Measurements from ENCODE around the gene MED12.

MED12 gene

GRCh38 chrX:71102292-71102691, 16.1 kb upstream of the MED12 start:
- TF ChIP-seq CTCF (IDR thresholded peaks at IDR 0.05), result no peak
- Histone ChIP-seq H3K27ac (no peak overlapping the region), H3K9me3 (no peaks in the 10 kb centered on the region), H3K27me3 (no peaks in the 10 kb centered on the region), H3K4me3 (no peak overlapping the region), H3K4me1 (peaks cover 0 to 12% (median 4%) of the 10 kb centered on the region in 4 donors), H3K36me3 (no peaks in the 10 kb centered on the region)
- no peak for DNase-seq
- intact Hi-C loops (cut with DNase I; ENCODE audit: low total_unique reads), result no loop called here

- intact Hi-C loops (cut with DNase I; ENCODE audit: low total_unique reads), result no loop called here
- Histone ChIP-seq H3K27ac (no peak overlapping the region), H3K9me3 (no peaks in the 10 kb centered on the region), H3K4me3 (no peak overlapping the region), H3K4me1 (peaks cover 0 to 4% (median 2%) of the 10 kb centered on the region in 4 donors), H3K36me3 (no peaks in the 10 kb centered on the region), H3K27me3 (no peaks in the 10 kb centered on the region)
- DNase-seq, result no peak
- no peak for TF ChIP-seq CTCF (IDR thresholded peaks at IDR 0.05)
Measured at GRCh38 chrX:71103110-71103983, 15.0 kb upstream of the MED12 start.

GRCh38 chrX:71105628-71106027, 12.8 kb upstream of the MED12 start:
- H3K9me3 ChIP-seq, result no peaks in the 10 kb centered on the region
- intact Hi-C loops (cut with DNase I; ENCODE audit: low total_unique reads), result no loop called here
- no peak overlapping the region for H3K4me3 ChIP-seq
- no peaks in the 10 kb centered on the region for H3K4me1 ChIP-seq
- no peak overlapping the region for H3K27ac ChIP-seq
- no peaks in the 10 kb centered on the region for H3K36me3 ChIP-seq
- no peak for DNase-seq
- no peak for TF ChIP-seq CTCF (IDR thresholded peaks at IDR 0.05)
- no peaks in the 10 kb centered on the region for H3K27me3 ChIP-seq

GRCh38 chrX:71106427-71106826, 12.0 kb upstream of the MED12 start, which contains the start of gene CXorf65:
Gene CXorf65, minus strand, starts transcription at chrX:71106740. Its CDS starts 184 bp downstream, at chrX:71106556.
- intact Hi-C loops (cut with DNase I; ENCODE audit: low total_unique reads), result no loop called here
- DNase-seq, result no peak
- Histone ChIP-seq H3K4me1 (no peaks in the 10 kb centered on the region), H3K27ac (no peak within 1 kb of the TSS), H3K36me3 (no peaks in the 10 kb centered on the region), H3K4me3 (no peak within 1 kb of the TSS), H3K27me3 (no peaks in the 10 kb centered on the region), H3K9me3 (no peaks in the 10 kb centered on the region)
- TF ChIP-seq CTCF (IDR thresholded peaks at IDR 0.05), result no peak

- Histone ChIP-seq H3K4me1 (no peaks in the 10 kb centered on the region), H3K27ac (no peak overlapping the region), H3K27me3 (no peaks in the 10 kb centered on the region), H3K36me3 (no peaks in the 10 kb centered on the region), H3K9me3 (no peaks in the 10 kb centered on the region), H3K4me3 (no peak overlapping the region)
- no peak for TF ChIP-seq CTCF (IDR thresholded peaks at IDR 0.05)
- DNase-seq, result no peak
- intact Hi-C loops (cut with DNase I; ENCODE audit: low total_unique reads), result no loop called here
Measured at GRCh38 chrX:71107245-71107644, 11.2 kb upstream of the MED12 start.
